Ovary (tissue), 10 donors: ENCODE measurements around the gene RHOU. TPM values are rescaled to one million over a fixed set of nuclear protein-coding genes. Genes with fewer than 3 reads are reported as not detected.

ENCODE experiments used
- DNase-seq, 5 donors: peaks; one replicate each; pipeline ENCODE4 v3.0.0-alpha.2; 2019 to 2020
- H3K27ac ChIP-seq, 2 donors: fragments of 200-600 bp; one replicate each; pipeline versions ENCODE4 v1.5.1 to v1.8.0; 2019 to 2022
- H3K27me3 ChIP-seq: fragments of 200-600 bp; one replicate; pipeline ENCODE4 v1.8.0; 2022
- H3K36me3 ChIP-seq: fragments of 200-600 bp; sonication (generic); one replicate; pipeline ENCODE4 v1.5.1; 2019
- H3K4me1 ChIP-seq: one replicate; pipeline ENCODE4 v1.8.1; 2013; ENCODE audit warnings: mild to moderate bottlenecking, moderate library complexity; ENCODE audit not compliant: insufficient read depth
- H3K4me3 ChIP-seq: fragments of 200-600 bp; sonication (generic); one replicate; pipeline ENCODE4 v1.5.1; 2017
- H3K9me3 ChIP-seq, 2 donors: fragments of 200-600 bp in 1 of 2; sonication (generic) in 1 of 2; one replicate each; pipeline versions ENCODE4 v1.5.1 to v1.8.1; 2013 to 2019; ENCODE audit warnings: mild to moderate bottlenecking in 1 of 2, moderate library complexity in 1 of 2
- CTCF ChIP-seq, 3 donors: fragments of 450-650 bp in 2 of 3; fragments of 200-600 bp in 1 of 3; IDR thresholded peaks; one replicate each; pipeline versions ENCODE4 v1.5.1 to v1.8.0; 2016 to 2022; ENCODE audit warnings: antibody characterized with exemption in 3 of 3, mild to moderate bottlenecking in 1 of 3
- EP300 ChIP-seq: sonication (generic); formaldehyde crosslinking; IDR thresholded peaks from one replicate; pipeline ENCODE4 v1.6.1; 2017; ENCODE audit warnings: antibody characterized with exemption
- POLR2A ChIP-seq: fragments of 450-650 bp; IDR thresholded peaks from one replicate; pipeline ENCODE4 v1.6.1; 2017; ENCODE audit warnings: antibody characterized with exemption, mild to moderate bottlenecking, moderate library complexity
- WGBS, 3 donors: extraction: QIAGEN DNeasy Blood & Tissue Kit in 1 of 3; methylation state at CpG; one replicate each; pipeline versions ENCODE4 v1.1.5 to v1.1.7; 2013 to 2017; 5-methylcytosine and 5-hydroxymethylcytosine counted together
- intact Hi-C, 4 donors: fragments of 100-400 bp; cut with DNase I; formaldehyde crosslinking; loops; one replicate each; pipeline versions ENCODE4 v1.11.0 to v1.15.1; 2022 to 2023
- long read RNA-seq, 3 donors: library from polyadenylated mRNA in 2 of 3; unstranded in 2 of 3; transcript quantifications; one replicate each; pipeline ENCODE4 v2.0.0 and lab custom pipeline, GENCODE V29; 2021 to 2026
- polyA plus RNA-seq, 2 donors: library from polyadenylated mRNA; stranded (reverse); fragments of 200-250 nt in 1 of 2; fragments of 350-450 nt in 1 of 2; fragmentation: Illumina TruSeq in 1 of 2; extraction: RNeasy Lipid Tissue Mini Kit (QIAGEN cat#74804) in 1 of 2; gene quantifications; one replicate each; pipeline ENCODE4 v1.2.3, GENCODE V29; 2013 to 2014
- total RNA-seq, 7 donors: library from RNA; depleted of rRNA in 2 of 7; stranded (reverse); fragments of >200 nt in 2 of 7; fragmentation: NEBNext Ultra II Directional in 3 of 7; extraction: Animal tissue kit (Norgen Biotek cat#: 25700) in 3 of 7; gene quantifications; one replicate each; pipeline versions ENCODE4 v1.1.0 to v1.2.4, GENCODE V29; 2016 to 2023
- donor health status: DM: no; HTN: no; CAD: no; lungs with moderate emphysema.
- donor health status: DM: no; HTN: no; CAD: no.
- donor health status: Bipolar disorder and iron deficiency.
- donor health status: DM: yes; HTN: yes; CAD: no.
- donor health status: DM: no; HTN: no; CAD: no.
- donor health status: DM: yes; HTN: yes; CAD: no.

Gene RHOU
- total RNA-seq (100 to 1,000 TPM in 1 of 7 donors, 10 to 100 TPM in 6; 20.5 to 131 (median 53.8) TPM), polyA plus RNA-seq (10 to 100 TPM; 21.3 to 37.8 TPM)
- long read RNA-seq, donor 1, full-length matches to known transcripts: 273 of 331 reads
- long read RNA-seq, donor 1, partial matches to known transcripts: 15 of 331 reads
- long read RNA-seq, donor 1, other reads (novel, unspliced or antisense): 43 of 331 reads
- long read RNA-seq, donor 2, full-length matches to known transcripts: 14 of 14 reads
- long read RNA-seq, donor 2, partial matches to known transcripts: 0 of 14 reads
- long read RNA-seq, donor 2, other reads (novel, unspliced or antisense): 0 of 14 reads
- long read RNA-seq, donor 3, full-length matches to known transcripts: 226 of 286 reads
- long read RNA-seq, donor 3, partial matches to known transcripts: 19 of 286 reads
- long read RNA-seq, donor 3, other reads (novel, unspliced or antisense): 41 of 286 reads

- 1 to 2% (median 1%) methylated on average over 16 to 107 of the region's 107 CpGs for WGBS, 3 donors
Observed at GRCh38 chr1:228734881-228735801, at the start of gene RHOU. Gene RHOU, plus strand, starts transcription at chr1:228735479. Its CDS starts 264 bp downstream, at chr1:228735743.

GRCh38 chr1:228687587-228687986, 47.7 kb upstream of the RHOU start:
- Histone ChIP-seq H3K27me3 (no peaks in the 10 kb centered on the region), H3K36me3 (no peaks in the 10 kb centered on the region), H3K4me1 (no peaks in the 10 kb centered on the region), H3K9me3 (no peaks in the 10 kb centered on the region), H3K4me3 (no peak overlapping the region), H3K27ac (no peak overlapping the region)
- WGBS, 3 donors: 87 to 94% (median 87%) methylated on average over 6 of the region's 6 CpGs
- intact Hi-C loops: no loop called here
- no peak for TF ChIP-seq EP300
- no peak for DNase-seq

More at GRCh38 chr1:228734881-228735801, at the start of gene RHOU:
- no peaks in the 10 kb centered on the region for H3K27me3 ChIP-seq
- H3K36me3 ChIP-seq: no peaks in the 10 kb centered on the region
- TF ChIP-seq EP300 (no peak), POLR2A (peak; percentile 55), CTCF (IDR thresholded peaks at IDR 0.05) (peak; percentile 54 to 98 (median 98))
- H3K9me3 ChIP-seq: no peaks in the 10 kb centered on the region
- peaks cover 2% of the 10 kb centered on the region for H3K4me1 ChIP-seq
- peak within 1 kb of the TSS; percentile 68 to 82 for H3K27ac ChIP-seq
- DNase-seq: peak; percentile 80 to 89 (median 82)
- intact Hi-C loops: loop anchor here (1.0 to 10.0 kb wide), 6 partner anchors 67 to 520 kb away; no protein-coding TSS in a partner anchor
- H3K4me3 ChIP-seq: peak within 1 kb of the TSS; percentile 82

GRCh38 chr1:228689255-228689654, 46.0 kb upstream of the RHOU start:
- no peaks in the 10 kb centered on the region for H3K4me1 ChIP-seq
- intact Hi-C loops: no loop called here
- no peak for DNase-seq
- H3K27ac ChIP-seq: no peak overlapping the region
- no peak overlapping the region for H3K4me3 ChIP-seq
- WGBS, 3 donors: 92 to 94% (median 92%) methylated on average over 4 of the region's 4 CpGs
- no peaks in the 10 kb centered on the region for H3K36me3 ChIP-seq
- TF ChIP-seq EP300 (no peak), POLR2A (no peak), CTCF (IDR thresholded peaks at IDR 0.05) (no peak)
- no peaks in the 10 kb centered on the region for H3K27me3 ChIP-seq
- H3K9me3 ChIP-seq: no peaks in the 10 kb centered on the region

GRCh38 chr1:228691211-228691610, 44.1 kb upstream of the RHOU start:
- Histone ChIP-seq H3K4me1 (no peaks in the 10 kb centered on the region), H3K4me3 (no peak overlapping the region), H3K9me3 (no peaks in the 10 kb centered on the region), H3K27me3 (no peaks in the 10 kb centered on the region), H3K27ac (no peak overlapping the region), H3K36me3 (no peaks in the 10 kb centered on the region)
- no peak for TF ChIP-seq POLR2A
- no peak for TF ChIP-seq CTCF (IDR thresholded peaks at IDR 0.05)
- TF ChIP-seq EP300: no peak
- intact Hi-C loops: no loop called here
- no peak for DNase-seq
- WGBS, 3 donors: 77 to 82% (median 80%) methylated on average over 2 of the region's 2 CpGs
